Adipose tissue (tissue), 3 donors: Measurements from ENCODE around the gene ADARB2. TPM values are rescaled to one million over a fixed set of nuclear protein-coding genes. Genes with fewer than 3 reads are reported as not detected.
"Not testable (repeated sequence)": the region's sequence is repeated elsewhere in the genome, so short reads cannot be mapped to it uniquely, and the experiment has no call there.

ENCODE experiments used
- H3K27ac ChIP-seq: one replicate; pipeline ENCODE4 v1.5.1; 2013; ENCODE audit warnings: low read depth, low read length
- WGBS, 3 donors: extraction: QIAGEN DNeasy Blood & Tissue Kit; methylation state at CpG; one replicate each; pipeline ENCODE4 v1.1.7; 2013; 5-methylcytosine and 5-hydroxymethylcytosine counted together
- polyA plus RNA-seq, 3 donors: library from polyadenylated mRNA; stranded (reverse); fragments of 200-250 nt; gene quantifications; one replicate each; pipeline ENCODE4 v1.2.3, GENCODE V29; 2013
- donor health status: healthy with polysubstance abuse.
- donor health status: Bipolar disorder and iron deficiency.
- donor health status: healthy.

ADARB2 gene
- polyA plus RNA-seq, 3 donors = 0.31 to 1.9 (median 0.56) TPM

- no peak overlapping the region for H3K27ac ChIP-seq
- WGBS, 3 donors = 83 to 92% (median 86%) methylated on average over 3 of the region's 3 CpGs
Measured at GRCh38 chr10:1632596-1632995, 104.7 kb downstream of the ADARB2 start.

- H3K27ac ChIP-seq = no peak overlapping the region
- 81 to 93% (median 89%) methylated on average over 3 of the region's 3 CpGs for WGBS, 3 donors
Measured at GRCh38 chr10:1632141-1632540, 105.2 kb downstream of the ADARB2 start.

GRCh38 chr10:1631282-1631681 is 106.0 kb downstream of the ADARB2 start:
- H3K27ac ChIP-seq = no peak overlapping the region
- WGBS, 3 donors = 61 to 78% (median 65%) methylated on average over 13 of the region's 13 CpGs

- no peak overlapping the region for H3K27ac ChIP-seq
- 73 to 85% (median 77%) methylated on average over 6 of the region's 6 CpGs for WGBS, 3 donors
Measured at GRCh38 chr10:1630304-1630703, 107.0 kb downstream of the ADARB2 start.

- H3K27ac ChIP-seq = no peak overlapping the region
- 56 to 68% (median 62%) methylated on average over 18 of the region's 18 CpGs for WGBS, 3 donors
Measured at GRCh38 chr10:1629326-1630198, 107.8 kb downstream of the ADARB2 start.

- 82 to 88% (median 83%) methylated on average over 14 of the region's 14 CpGs for WGBS, 3 donors
- H3K27ac ChIP-seq = no peak overlapping the region
Measured at GRCh38 chr10:1628757-1629156, 108.6 kb downstream of the ADARB2 start.

GRCh38 chr10:1627945-1628344 is 109.4 kb downstream of the ADARB2 start:
- 76 to 87% (median 78%) methylated on average over 14 of the region's 14 CpGs for WGBS, 3 donors
- no peak overlapping the region for H3K27ac ChIP-seq

GRCh38 chr10:1626835-1627234 is 110.5 kb downstream of the ADARB2 start:
- 69 to 89% (median 89%) methylated on average over 16 of the region's 16 CpGs for WGBS, 3 donors

GRCh38 chr10:1626410-1626809 is 110.9 kb downstream of the ADARB2 start:
- 79 to 84% (median 83%) methylated on average over 22 of the region's 22 CpGs for WGBS, 3 donors
- no peak overlapping the region for H3K27ac ChIP-seq

More at GRCh38 chr10:1626835-1627234, 110.5 kb downstream of the ADARB2 start:
- H3K27ac ChIP-seq = no peak overlapping the region

- 78 to 90% (median 82%) methylated on average over 11 of the region's 11 CpGs for WGBS, 3 donors
- H3K27ac ChIP-seq = no peak overlapping the region
Measured at GRCh38 chr10:1625731-1626130, 111.6 kb downstream of the ADARB2 start.

GRCh38 chr10:1625079-1625478 is 112.2 kb downstream of the ADARB2 start:
- WGBS, 3 donors = 65 to 92% (median 90%) methylated on average over 9 of the region's 9 CpGs
- H3K27ac ChIP-seq = no peak overlapping the region

GRCh38 chr10:1624240-1624639 is 113.1 kb downstream of the ADARB2 start:
- 64 to 73% (median 69%) methylated on average over 12 of the region's 12 CpGs for WGBS, 3 donors

GRCh38 chr10:1620803-1621202 is 116.5 kb downstream of the ADARB2 start:
- H3K27ac ChIP-seq = no peak overlapping the region

More at GRCh38 chr10:1624240-1624639, 113.1 kb downstream of the ADARB2 start:
- H3K27ac ChIP-seq = no peak overlapping the region

- WGBS, 3 donors = 24 to 30% (median 26%) methylated on average over 13 of the region's 13 CpGs
- not testable (repeated sequence) for H3K27ac ChIP-seq
Measured at GRCh38 chr10:1617376-1618317, 119.7 kb downstream of the ADARB2 start.

GRCh38 chr10:1616701-1617100 is 120.6 kb downstream of the ADARB2 start:
- H3K27ac ChIP-seq = not testable (repeated sequence)
- 45 to 47% (median 46%) methylated on average over 9 of the region's 9 CpGs for WGBS, 3 donors

GRCh38 chr10:1615186-1615954 is 122.0 kb downstream of the ADARB2 start:
- no peak overlapping the region for H3K27ac ChIP-seq
- 82 to 85% (median 85%) methylated on average over 12 of the region's 12 CpGs for WGBS, 3 donors

GRCh38 chr10:1613511-1613910 is 123.8 kb downstream of the ADARB2 start:
- H3K27ac ChIP-seq = no peak overlapping the region
- WGBS, 3 donors = 42 to 81% (median 77%) methylated on average over 9 of the region's 9 CpGs

GRCh38 chr10:1612908-1613307 is 124.4 kb downstream of the ADARB2 start:
- no peak overlapping the region for H3K27ac ChIP-seq
- 34 to 39% (median 35%) methylated on average over 5 of the region's 5 CpGs for WGBS, 3 donors
